B cell (primary cell): ENCODE results near the gene HERC5.

Experiments
- EZH2 ChIP-seq: IDR thresholded peaks from 2 replicates; pipeline ENCODE4 v1.6.1; 2012; ENCODE audit warnings: borderline replicate concordance, low read depth, mild to moderate bottlenecking, moderate library complexity, low read length; ENCODE audit not compliant: insufficient read depth, poor library complexity, severe bottlenecking
- TF ChIP-seq, protein P1 (sequence below): fragments of 200-600 bp; IDR thresholded peaks from one replicate; pipeline ENCODE4 v1.8.0; 2022; ENCODE audit warnings: antibody characterized with exemption, mild to moderate bottlenecking

DNA sequence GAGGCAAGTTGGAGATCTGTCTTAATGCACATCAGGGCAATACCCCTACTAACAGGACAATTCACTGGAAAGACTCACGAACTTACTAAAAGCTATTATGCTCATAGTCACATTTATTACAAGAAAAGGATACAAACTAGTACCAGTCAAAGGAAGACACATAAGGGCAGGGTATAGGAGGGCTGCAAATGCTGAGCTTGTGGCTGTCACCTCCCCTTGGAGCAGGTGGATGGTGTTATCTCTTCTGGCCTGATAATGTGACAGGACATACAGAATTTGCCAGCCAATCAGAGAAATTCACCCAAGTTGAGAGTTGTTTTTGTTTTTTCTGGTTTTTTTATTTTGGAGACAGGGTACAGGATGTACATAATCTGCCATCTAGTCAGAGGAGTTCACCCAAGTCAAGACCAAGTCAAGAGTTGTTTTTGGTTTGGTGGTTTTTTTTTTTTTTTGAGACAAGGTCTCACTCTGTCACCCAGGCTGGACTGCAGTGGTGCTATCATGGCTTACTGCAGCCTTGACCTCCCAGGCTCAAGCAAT is 8.8 kb downstream of the HERC5 start:
- TF ChIP-seq, protein P1, sequence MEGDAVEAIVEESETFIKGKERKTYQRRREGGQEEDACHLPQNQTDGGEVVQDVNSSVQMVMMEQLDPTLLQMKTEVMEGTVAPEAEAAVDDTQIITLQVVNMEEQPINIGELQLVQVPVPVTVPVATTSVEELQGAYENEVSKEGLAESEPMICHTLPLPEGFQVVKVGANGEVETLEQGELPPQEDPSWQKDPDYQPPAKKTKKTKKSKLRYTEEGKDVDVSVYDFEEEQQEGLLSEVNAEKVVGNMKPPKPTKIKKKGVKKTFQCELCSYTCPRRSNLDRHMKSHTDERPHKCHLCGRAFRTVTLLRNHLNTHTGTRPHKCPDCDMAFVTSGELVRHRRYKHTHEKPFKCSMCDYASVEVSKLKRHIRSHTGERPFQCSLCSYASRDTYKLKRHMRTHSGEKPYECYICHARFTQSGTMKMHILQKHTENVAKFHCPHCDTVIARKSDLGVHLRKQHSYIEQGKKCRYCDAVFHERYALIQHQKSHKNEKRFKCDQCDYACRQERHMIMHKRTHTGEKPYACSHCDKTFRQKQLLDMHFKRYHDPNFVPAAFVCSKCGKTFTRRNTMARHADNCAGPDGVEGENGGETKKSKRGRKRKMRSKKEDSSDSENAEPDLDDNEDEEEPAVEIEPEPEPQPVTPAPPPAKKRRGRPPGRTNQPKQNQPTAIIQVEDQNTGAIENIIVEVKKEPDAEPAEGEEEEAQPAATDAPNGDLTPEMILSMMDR, result no peak
- TF ChIP-seq EZH2, result no peak
